ENCODE results near the gene RGCC.

DNA sequence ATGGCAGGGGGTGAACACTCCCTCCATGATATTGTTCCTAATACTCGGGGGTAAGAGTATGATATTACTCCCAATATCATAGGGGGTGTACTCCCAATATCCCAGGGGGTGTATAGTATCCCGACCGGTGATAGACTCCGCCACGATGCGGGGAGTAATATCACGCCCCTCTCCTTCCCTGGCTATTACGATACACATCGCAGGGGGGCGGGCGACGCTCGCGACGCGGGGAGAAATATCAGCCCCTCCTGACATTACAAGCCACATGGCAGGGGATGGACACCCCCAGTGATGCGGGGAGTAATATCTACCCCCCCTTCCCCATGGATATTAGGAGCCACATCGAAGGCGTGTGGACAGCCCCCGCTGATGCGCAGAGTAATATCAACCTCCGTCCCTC, 3.2 kb upstream of the RGCC start:
- TF ChIP-seq, protein P1, sequence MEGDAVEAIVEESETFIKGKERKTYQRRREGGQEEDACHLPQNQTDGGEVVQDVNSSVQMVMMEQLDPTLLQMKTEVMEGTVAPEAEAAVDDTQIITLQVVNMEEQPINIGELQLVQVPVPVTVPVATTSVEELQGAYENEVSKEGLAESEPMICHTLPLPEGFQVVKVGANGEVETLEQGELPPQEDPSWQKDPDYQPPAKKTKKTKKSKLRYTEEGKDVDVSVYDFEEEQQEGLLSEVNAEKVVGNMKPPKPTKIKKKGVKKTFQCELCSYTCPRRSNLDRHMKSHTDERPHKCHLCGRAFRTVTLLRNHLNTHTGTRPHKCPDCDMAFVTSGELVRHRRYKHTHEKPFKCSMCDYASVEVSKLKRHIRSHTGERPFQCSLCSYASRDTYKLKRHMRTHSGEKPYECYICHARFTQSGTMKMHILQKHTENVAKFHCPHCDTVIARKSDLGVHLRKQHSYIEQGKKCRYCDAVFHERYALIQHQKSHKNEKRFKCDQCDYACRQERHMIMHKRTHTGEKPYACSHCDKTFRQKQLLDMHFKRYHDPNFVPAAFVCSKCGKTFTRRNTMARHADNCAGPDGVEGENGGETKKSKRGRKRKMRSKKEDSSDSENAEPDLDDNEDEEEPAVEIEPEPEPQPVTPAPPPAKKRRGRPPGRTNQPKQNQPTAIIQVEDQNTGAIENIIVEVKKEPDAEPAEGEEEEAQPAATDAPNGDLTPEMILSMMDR (IDR thresholded peaks at IDR 0.05): no peak
- TF ChIP-seq POLR2A (IDR thresholded peaks at IDR 0.05): no peak

Measured in lower leg skin (tissue), 3 donors.